Neuronal stem cell (in vitro differentiated cells): ENCODE measurements around the gene GDI2.

ENCODE experiments used
- DNase-seq: peaks from one replicate; pipeline ENCODE4 v3.0.0-alpha.2; 2013; ENCODE audit warnings: low spot score
- H2AFZ ChIP-seq: one replicate; pipeline ENCODE4 v1.6.1; 2013; ENCODE audit warnings: mild to moderate bottlenecking, low read length, inconsistent platforms
- H2AK5ac ChIP-seq: 2 replicates; pipeline ENCODE4 v1.6.1; 2013; ENCODE audit warnings: low read depth, mild to moderate bottlenecking, inconsistent platforms, low read length, moderate library complexity, mixed read lengths
- H2BK120ac ChIP-seq: 2 replicates; pipeline ENCODE4 v1.6.1; 2013; ENCODE audit warnings: low read depth, mild to moderate bottlenecking, inconsistent platforms, low read length, moderate library complexity, mixed read lengths
- H2BK12ac ChIP-seq: one replicate; pipeline ENCODE4 v1.6.1; 2013; ENCODE audit warnings: low read length, inconsistent platforms
- H2BK15ac ChIP-seq: 2 replicates; pipeline ENCODE4 v1.6.1; 2013; ENCODE audit warnings: mild to moderate bottlenecking, low read length, inconsistent platforms, mixed read lengths
- H2BK5ac ChIP-seq: one replicate; pipeline ENCODE4 v1.6.1; 2013; ENCODE audit warnings: inconsistent platforms, mild to moderate bottlenecking, low read length, moderate library complexity
- H3K14ac ChIP-seq: one replicate; pipeline ENCODE4 v1.6.1; 2013; ENCODE audit warnings: low read length, inconsistent platforms
- H3K18ac ChIP-seq: 2 replicates; pipeline ENCODE4 v1.6.1; 2013; ENCODE audit warnings: low read length, inconsistent platforms
- H3K23ac ChIP-seq: 2 replicates; pipeline ENCODE4 v1.6.1; 2013; ENCODE audit warnings: low read depth, mild to moderate bottlenecking, mixed read lengths, low read length, inconsistent platforms; ENCODE audit not compliant: poor library complexity
- H3K27ac ChIP-seq: replicated peaks from 3 replicates; pipeline ENCODE4 v1.5.1; 2013; ENCODE audit warnings: low read length, inconsistent platforms
- H3K27me3 ChIP-seq, 3 experiments: 2 replicates each; pipeline ENCODE4 v1.6.1; 2013; ENCODE audit warnings: low read length in 3 of 3, mild to moderate bottlenecking in 2 of 3, inconsistent platforms in 1 of 3, low read depth in 1 of 3, mixed read lengths in 1 of 3, moderate library complexity in 1 of 3; ENCODE audit not compliant: control insufficient read depth in 3 of 3, insufficient read depth in 3 of 3
- H3K36me3 ChIP-seq, 2 donors: replicated peaks in 1 of 2; 2 replicates each; pipeline ENCODE4 v1.6.1; 2013; ENCODE audit warnings: low read length in 2 of 2; ENCODE audit not compliant: control insufficient read depth in 2 of 2, insufficient read depth in 2 of 2
- H3K4ac ChIP-seq: 2 replicates; pipeline ENCODE4 v1.6.1; 2013; ENCODE audit warnings: inconsistent platforms, mild to moderate bottlenecking, low read length, moderate library complexity
- H3K4me1 ChIP-seq, 2 donors: 1 replicate in 1 of 2; 2 replicates in 1 of 2; pipeline ENCODE4 v1.6.1; 2013; ENCODE audit warnings: low read length in 2 of 2, low read depth in 1 of 2; ENCODE audit not compliant: control insufficient read depth in 2 of 2, insufficient read depth in 1 of 2
- H3K4me2 ChIP-seq: one replicate; pipeline ENCODE4 v1.6.1; 2013; ENCODE audit warnings: mild to moderate bottlenecking, low read length, inconsistent platforms; ENCODE audit not compliant: insufficient read depth, poor library complexity, severe bottlenecking
- H3K4me3 ChIP-seq, 2 donors: 2 replicates each; pipeline ENCODE4 v1.5.1; 2013; ENCODE audit warnings: low read length in 2 of 2, mild to moderate bottlenecking in 2 of 2, inconsistent platforms in 1 of 2, moderate library complexity in 1 of 2
- H3K79me1 ChIP-seq: one replicate; pipeline ENCODE4 v1.6.1; 2013; ENCODE audit warnings: low read depth, mild to moderate bottlenecking, inconsistent platforms, low read length, moderate library complexity
- H3K9ac ChIP-seq: one replicate; pipeline ENCODE4 v1.6.1; 2013; ENCODE audit warnings: mild to moderate bottlenecking, low read depth, low read length, inconsistent platforms; ENCODE audit not compliant: poor library complexity
- H3K9me3 ChIP-seq, 2 donors: replicated peaks in 1 of 2; 2 replicates each; pipeline versions ENCODE3 to v1.6.1; 2013; ENCODE audit warnings: low read length in 2 of 2, mild to moderate bottlenecking in 2 of 2, inconsistent platforms in 1 of 2, low read depth in 1 of 2, mixed read lengths in 1 of 2, moderate library complexity in 1 of 2; ENCODE audit not compliant: control insufficient read depth in 2 of 2, insufficient read depth in 1 of 2
- H4K8ac ChIP-seq: one replicate; pipeline ENCODE4 v1.6.1; 2013; ENCODE audit warnings: low read depth, mild to moderate bottlenecking, inconsistent platforms, low read length, moderate library complexity
- H4K91ac ChIP-seq: one replicate; pipeline ENCODE4 v1.6.1; 2013; ENCODE audit warnings: low read length, low read depth, mild to moderate bottlenecking, inconsistent platforms; ENCODE audit not compliant: poor library complexity
- WGBS, 2 donors: extraction: QIAGEN DNeasy Blood & Tissue Kit; methylation state at CpG; one replicate each; pipeline ENCODE4 v1.1.7; 2013; ENCODE audit warnings: missing lambda C conversion rate in 2 of 2, mixed read lengths in 1 of 2; ENCODE audit not compliant: insufficient read length in 2 of 2, insufficient replicate concordance in 1 of 2; ENCODE audit errors: extremely low coverage in 2 of 2; 5-methylcytosine and 5-hydroxymethylcytosine counted together

Gene GDI2

DNA sequence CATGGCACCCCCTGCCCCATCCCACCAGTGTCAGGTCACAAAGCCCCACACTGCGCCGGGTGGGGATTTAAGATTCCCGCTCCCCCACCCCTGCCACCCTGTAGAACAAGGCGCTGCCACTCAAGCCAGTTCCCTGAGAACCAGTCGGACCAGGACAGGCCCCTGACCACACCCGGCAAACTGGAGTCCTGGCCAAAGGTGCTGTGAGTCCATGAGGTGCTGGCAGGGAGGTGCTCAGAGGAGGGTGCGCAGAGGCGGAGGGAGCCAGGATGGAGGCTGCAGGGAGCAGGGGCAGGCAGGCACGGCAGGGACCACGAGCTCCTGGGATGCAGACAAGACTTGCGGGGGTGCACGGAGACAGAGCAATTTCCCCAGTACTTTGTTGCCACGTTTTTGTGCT lies 19.7 kb upstream of the GDI2 start:
- no peak overlapping the region for H2AFZ ChIP-seq
- H2BK15ac ChIP-seq: no peak overlapping the region
- H3K18ac ChIP-seq: peak overlapping the region; percentile 89
- H3K23ac ChIP-seq: peak overlapping the region; percentile 93
- no peak overlapping the region for H3K4ac ChIP-seq
- H3K9me3 ChIP-seq: no peaks in the 10 kb centered on the region
- no peaks in the 10 kb centered on the region for H3K36me3 ChIP-seq
- no peak for DNase-seq
- peak overlapping the region; percentile 75 for H2AK5ac ChIP-seq
- peak overlapping the region; percentile 60 for H3K9ac ChIP-seq
- H3K79me1 ChIP-seq: no peaks in the 10 kb centered on the region
- H3K27me3 ChIP-seq: no peaks in the 10 kb centered on the region
- H4K8ac ChIP-seq: peak overlapping the region; percentile 96
- WGBS, 2 donors: no CpG with 5 or more reads among the region's 13 CpGs
- H3K4me1 ChIP-seq: peaks cover 0 to 1% of the 10 kb centered on the region in 2 donors
- no peak overlapping the region for H2BK120ac ChIP-seq
- H2BK12ac ChIP-seq: no peak overlapping the region
- H3K14ac ChIP-seq: peak overlapping the region; percentile 82
- no peak overlapping the region for H4K91ac ChIP-seq
- no peak overlapping the region for H3K4me2 ChIP-seq
- peak overlapping the region; percentile 24 for H2BK5ac ChIP-seq
- H3K4me3 ChIP-seq: no peak overlapping the region
- H3K27ac ChIP-seq: no peak overlapping the region

DNA sequence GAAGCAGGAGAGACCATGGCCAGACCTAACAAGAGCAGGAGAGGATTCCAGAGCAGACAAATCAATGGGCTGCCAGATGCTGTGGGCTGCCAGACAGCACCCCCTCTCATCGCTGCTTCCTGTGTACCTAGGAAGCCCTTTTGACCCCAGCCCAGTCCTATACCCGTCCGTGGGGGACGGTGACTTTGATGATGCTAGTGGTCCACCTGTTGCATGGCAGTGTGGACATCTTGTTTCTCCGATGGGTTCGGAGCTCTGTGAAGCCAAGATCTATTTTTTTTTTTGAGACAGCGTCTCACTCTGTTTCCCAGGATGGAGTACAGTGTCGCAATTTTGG lies 18.2 kb upstream of the GDI2 start:
- no peak for DNase-seq
- WGBS, 2 donors: no CpG with 5 or more reads among the region's 8 CpGs

DNA sequence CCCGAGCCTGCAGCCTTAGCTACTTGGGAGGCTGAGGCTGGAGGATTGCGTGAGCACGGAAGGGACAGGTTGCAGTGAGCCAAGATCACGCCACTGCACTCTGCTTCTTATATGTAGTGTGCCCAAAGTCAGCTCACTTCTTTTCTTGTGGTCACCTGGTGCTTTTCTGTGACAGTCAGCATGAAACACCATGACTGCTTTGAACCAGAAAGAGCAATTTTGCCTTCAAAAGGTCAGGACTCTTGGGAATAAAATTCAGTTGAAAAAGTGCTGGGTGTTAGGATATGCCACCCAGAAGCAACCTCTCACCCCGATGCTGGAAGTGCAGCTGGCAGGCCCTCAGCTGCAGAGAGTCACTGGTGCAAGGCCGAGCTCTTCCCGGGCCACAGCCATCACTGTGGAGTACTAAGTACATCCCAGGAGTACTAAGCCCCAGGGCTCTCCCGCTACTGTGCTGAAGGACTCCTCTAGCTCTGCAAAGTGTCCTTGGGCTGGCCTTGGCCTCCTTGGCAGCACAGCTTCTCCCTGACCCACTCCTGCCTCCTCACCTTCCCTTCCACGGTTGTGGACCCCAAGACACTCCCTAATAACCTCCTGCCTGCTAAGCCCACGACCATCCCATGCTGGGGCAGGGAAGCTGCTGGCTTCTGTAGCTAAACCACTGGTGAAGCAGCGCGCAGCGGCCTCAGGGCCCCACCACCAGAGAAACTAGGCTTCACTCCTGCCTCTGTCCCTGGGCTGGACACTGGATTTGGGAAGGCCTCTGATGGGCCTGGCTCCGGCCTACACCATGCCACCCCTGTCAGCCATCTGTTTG lies 17.6 kb upstream of the GDI2 start:
- H4K8ac ChIP-seq: peak overlapping the region; percentile 86
- H3K23ac ChIP-seq: no peak overlapping the region
- peak overlapping the region; percentile 81 for H3K9ac ChIP-seq
- no peaks in the 10 kb centered on the region for H3K27me3 ChIP-seq
- peak overlapping the region; percentile 21 for H2AFZ ChIP-seq
- no peak overlapping the region for H3K4me3 ChIP-seq
- H3K18ac ChIP-seq: peak overlapping the region; percentile 64
- H3K9me3 ChIP-seq: no peaks in the 10 kb centered on the region
- H3K14ac ChIP-seq: peak overlapping the region; percentile 71
- no peak overlapping the region for H2AK5ac ChIP-seq
- H2BK12ac ChIP-seq: no peak overlapping the region
- H2BK15ac ChIP-seq: no peak overlapping the region
- H3K4me2 ChIP-seq: no peak overlapping the region
- peaks cover 0 to 1% of the 10 kb centered on the region in 2 donors for H3K4me1 ChIP-seq
- H3K27ac ChIP-seq: no peak overlapping the region
- no peak overlapping the region for H3K4ac ChIP-seq
- H4K91ac ChIP-seq: peak overlapping the region; percentile 43
- no peak overlapping the region for H2BK120ac ChIP-seq
- peak overlapping the region; percentile 75 for H2BK5ac ChIP-seq
- DNase-seq: no peak
- H3K79me1 ChIP-seq: no peaks in the 10 kb centered on the region
- WGBS, 2 donors: no CpG with 5 or more reads among the region's 14 CpGs
- H3K36me3 ChIP-seq: no peaks in the 10 kb centered on the region

More for the DNA sequence above, 18.2 kb upstream of the GDI2 start:
- Histone ChIP-seq H3K4me2 (no peak overlapping the region), H3K36me3 (no peaks in the 10 kb centered on the region), H2BK12ac (no peak overlapping the region), H2AK5ac (peak overlapping the region; percentile 46), H2BK5ac (peak overlapping the region; percentile 75), H2AFZ (peak overlapping the region; percentile 21), H4K91ac (peak overlapping the region; percentile 43), H3K4me1 (peaks cover 0 to 1% of the 10 kb centered on the region in 2 donors), H3K14ac (no peak overlapping the region), H3K18ac (peak overlapping the region; percentile 17), H4K8ac (no peak overlapping the region), H2BK15ac (no peak overlapping the region), H3K9me3 (no peaks in the 10 kb centered on the region), H2BK120ac (no peak overlapping the region), H3K4ac (no peak overlapping the region), H3K79me1 (no peaks in the 10 kb centered on the region), H3K27me3 (no peaks in the 10 kb centered on the region), H3K23ac (no peak overlapping the region), H3K27ac (no peak overlapping the region), H3K4me3 (no peak overlapping the region), H3K9ac (peak overlapping the region; percentile 81)

DNA sequence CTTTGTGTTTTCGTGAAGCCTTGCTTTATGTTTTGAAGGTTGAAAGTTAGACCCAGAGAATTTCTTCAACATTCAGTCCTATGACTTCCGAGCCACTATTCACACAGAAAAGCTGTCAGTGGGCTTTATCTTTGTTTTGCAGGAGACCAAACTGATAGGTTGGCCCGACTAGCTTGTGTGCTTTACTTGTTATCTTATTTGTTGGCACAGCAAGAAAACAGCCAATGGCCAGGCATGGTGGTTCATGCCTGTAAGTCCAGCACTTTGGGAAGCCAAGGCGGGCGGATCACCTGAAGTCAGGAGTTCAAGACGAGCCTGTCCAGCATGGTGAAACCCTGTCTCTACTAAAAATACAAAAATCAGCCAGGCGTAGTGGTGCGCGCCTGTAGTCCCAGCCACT lies 16.0 kb upstream of the GDI2 start:
- H3K9ac ChIP-seq: no peak overlapping the region
- H2BK5ac ChIP-seq: no peak overlapping the region
- no peak overlapping the region for H2BK120ac ChIP-seq
- no CpG with 5 or more reads among the region's 9 CpGs for WGBS, 2 donors
- no peak overlapping the region for H3K4me2 ChIP-seq
- no peak overlapping the region for H3K27ac ChIP-seq
- no peak overlapping the region for H3K23ac ChIP-seq
- H2BK15ac ChIP-seq: no peak overlapping the region
- no peaks in the 10 kb centered on the region for H3K79me1 ChIP-seq
- DNase-seq: no peak
- H3K27me3 ChIP-seq: no peaks in the 10 kb centered on the region
- H3K36me3 ChIP-seq: no peaks in the 10 kb centered on the region
- peaks cover 0 to 1% of the 10 kb centered on the region in 2 donors for H3K4me1 ChIP-seq
- no peaks in the 10 kb centered on the region for H3K9me3 ChIP-seq
- no peak overlapping the region for H4K91ac ChIP-seq
- no peak overlapping the region for H2AFZ ChIP-seq
- no peak overlapping the region for H2BK12ac ChIP-seq
- no peak overlapping the region for H3K14ac ChIP-seq
- no peak overlapping the region for H3K18ac ChIP-seq
- H4K8ac ChIP-seq: no peak overlapping the region
- H3K4ac ChIP-seq: no peak overlapping the region
- no peak overlapping the region for H2AK5ac ChIP-seq
- no peak overlapping the region for H3K4me3 ChIP-seq
